IMR-90 (cell line): Measurements from ENCODE around the gene POU2AF1. TPM values are rescaled to one million over a fixed set of nuclear protein-coding genes. Genes with fewer than 3 reads are reported as not detected.

Source experiments
- ATAC-seq: fragments of 200-7000 bp; cut with Tn5 transposase; 2 replicates; pipeline ENCODE4 v1.9.1; 2020; ENCODE audit warnings: low read depth, mild to moderate bottlenecking, moderate library complexity
- BruUV-seq: library from RNA; stranded (reverse); fragments of 400-500 nt; replicated peaks from 2 replicates; lab custom pipeline; 2021; lab: Mats Ljungman, UMichigan
- CTCF ChIA-PET: fragments of 300-600 bp; formaldehyde crosslinking; extraction: SDS; loops from one replicate; lab custom pipeline; 2021; ENCODE audit warnings: antibody characterized with exemption; lab: Yijun Ruan, JAX
- POLR2A ChIA-PET: fragments of 300-600 bp; sonication (Branson Sonifier 250); formaldehyde crosslinking; loops from one replicate; lab custom pipeline; 2022; ENCODE audit warnings: antibody characterized with exemption; ENCODE audit not compliant: unreplicated experiment; lab: Charles Lee
- DNase-seq: peaks from one replicate; pipeline ENCODE4 v3.0.0; 2013
- H2AFZ ChIP-seq: replicated peaks from 2 replicates; pipeline ENCODE3; 2013; ENCODE audit warnings: low read length, mild to moderate bottlenecking; ENCODE audit not compliant: poor library complexity
- H2AK5ac ChIP-seq: 2 replicates; pipeline ENCODE4 v1.6.1; 2013; ENCODE audit warnings: low read depth, low read length, inconsistent platforms
- H2AK9ac ChIP-seq: replicated peaks from 2 replicates; pipeline ENCODE3; 2013; ENCODE audit warnings: mild to moderate bottlenecking, low read depth, low read length, moderate library complexity; ENCODE audit not compliant: poor library complexity
- H2BK120ac ChIP-seq: 2 replicates; pipeline ENCODE4 v1.6.1; 2013; ENCODE audit warnings: low read depth, low read length, inconsistent platforms
- H2BK15ac ChIP-seq: 3 replicates; pipeline ENCODE4 v1.6.1; 2013; ENCODE audit warnings: low read depth, low read length, inconsistent platforms
- H2BK20ac ChIP-seq: 2 replicates; pipeline ENCODE4 v1.6.1; 2013; ENCODE audit warnings: low read depth, mild to moderate bottlenecking, inconsistent platforms, low read length, moderate library complexity
- H2BK5ac ChIP-seq: 2 replicates; pipeline ENCODE4 v1.6.1; 2013; ENCODE audit warnings: mild to moderate bottlenecking, low read depth, low read length, inconsistent platforms; ENCODE audit not compliant: poor library complexity, severe bottlenecking
- H3K14ac ChIP-seq: replicated peaks from 2 replicates; pipeline ENCODE4 v1.6.1; 2013; ENCODE audit warnings: low read depth, low read length, inconsistent platforms
- H3K18ac ChIP-seq: 2 replicates; pipeline ENCODE4 v1.6.1; 2013; ENCODE audit warnings: low read depth, low read length, control low read depth
- H3K23ac ChIP-seq: 2 replicates; pipeline ENCODE4 v1.6.1; 2013; ENCODE audit warnings: low read depth, low read length, inconsistent platforms
- H3K27ac ChIP-seq: 2 replicates; pipeline ENCODE4 v1.5.1; 2013; ENCODE audit warnings: mild to moderate bottlenecking, control low read depth, low read length; ENCODE audit not compliant: insufficient read depth
- H3K27me3 ChIP-seq: 2 replicates; pipeline ENCODE4 v1.6.1; 2013; ENCODE audit warnings: low read length; ENCODE audit not compliant: control insufficient read depth, insufficient read depth
- H3K36me3 ChIP-seq: 2 replicates; pipeline ENCODE4 v1.6.1; 2013; ENCODE audit warnings: low read length, mixed read lengths; ENCODE audit not compliant: control insufficient read depth, insufficient read depth
- H3K4ac ChIP-seq: 2 replicates; pipeline ENCODE4 v1.6.1; 2013; ENCODE audit warnings: low read depth, low read length, inconsistent platforms
- H3K4me1 ChIP-seq: 2 replicates; pipeline ENCODE4 v1.6.1; 2013; ENCODE audit warnings: low read length, mixed read lengths; ENCODE audit not compliant: control insufficient read depth, insufficient read depth
- H3K4me2 ChIP-seq: 2 replicates; pipeline ENCODE4 v1.6.1; 2013; ENCODE audit warnings: low read depth, mild to moderate bottlenecking, control low read depth, low read length, moderate library complexity
- H3K4me3 ChIP-seq: 2 replicates; pipeline ENCODE4 v1.5.1; 2013; ENCODE audit warnings: low read depth, mild to moderate bottlenecking, control low read depth, low read length, moderate library complexity; ENCODE audit not compliant: insufficient read depth
- H3K56ac ChIP-seq: 2 replicates; pipeline ENCODE4 v1.6.1; 2013; ENCODE audit warnings: low read length, inconsistent platforms; ENCODE audit not compliant: insufficient read depth; ENCODE audit errors: extremely low read depth
- H3K79me1 ChIP-seq, 2 experiments: 2 replicates each; pipeline ENCODE4 v1.6.1; 2013; ENCODE audit warnings: low read length in 2 of 2, inconsistent platforms in 1 of 2, low read depth in 1 of 2
- H3K9ac ChIP-seq: 2 replicates; pipeline ENCODE4 v1.6.1; 2013; ENCODE audit warnings: low read depth, low read length, control low read depth
- H3K9me1 ChIP-seq: 2 replicates; pipeline ENCODE4 v1.6.1; 2013; ENCODE audit warnings: low read length, inconsistent platforms; ENCODE audit not compliant: insufficient read depth
- H3K9me3 ChIP-seq: 2 replicates; pipeline ENCODE4 v1.6.1; 2013; ENCODE audit warnings: low read length; ENCODE audit not compliant: control insufficient read depth, insufficient read depth
- H4K20me1 ChIP-seq: 2 replicates; pipeline ENCODE4 v1.6.1; 2013; ENCODE audit warnings: low read length, inconsistent platforms; ENCODE audit not compliant: insufficient read depth
- H4K5ac ChIP-seq: 2 replicates; pipeline ENCODE4 v1.6.1; 2013; ENCODE audit warnings: mild to moderate bottlenecking, low read depth, low read length, control low read depth
- H4K8ac ChIP-seq, 2 experiments: 2 replicates each; pipeline ENCODE4 v1.6.1; 2013; ENCODE audit warnings: low read depth in 2 of 2, low read length in 2 of 2, control low read depth in 1 of 2, inconsistent platforms in 1 of 2
- H4K91ac ChIP-seq: 2 replicates; pipeline ENCODE4 v1.6.1; 2013; ENCODE audit warnings: low read depth, low read length, inconsistent platforms; ENCODE audit not compliant: insufficient read depth
- FOS ChIP-seq: fragments of 150-350 bp; IDR thresholded peaks from 2 replicates; pipeline ENCODE4 v1.6.1; 2016; ENCODE audit warnings: low read depth, low read length
- MAFK ChIP-seq: IDR thresholded peaks from 2 replicates; pipeline ENCODE4 v1.6.1; 2012; ENCODE audit warnings: low read depth, low read length, improper control_type of control experiment
- WGBS, 2 experiments: methylation state at CpG; one replicate each; pipeline versions ENCODE4 v1.1.5 to v1.1.7; 2013; ENCODE audit warnings: missing lambda C conversion rate in 2 of 2; ENCODE audit not compliant: insufficient read length in 1 of 2; ENCODE audit errors: extremely low coverage in 2 of 2; 5-methylcytosine and 5-hydroxymethylcytosine counted together
- dilution Hi-C: fragments of 300-500 bp; cut with HindIII; formaldehyde crosslinking; loops from one replicate; pipeline ENCODE4 v1.14.3; 2018; ENCODE audit warnings: low sequenced_read_pairs; ENCODE audit not compliant: unreplicated experiment
- in situ Hi-C: fragments of 300-500 bp; cut with MboI; formaldehyde crosslinking; loops from 3 replicates; pipeline ENCODE4 v1.14.3; 2019; ENCODE audit warnings: low sequenced_read_pairs, inconsistent platforms, mixed read lengths
- intact Hi-C: fragments of 100-400 bp; cut with micrococcal nuclease; formaldehyde crosslinking; loops from 2 replicates; pipeline ENCODE4 v1.10.0; 2022
- polyA plus RNA-seq, 3 experiments: library from polyadenylated mRNA; depleted of rRNA; stranded (reverse); fragments of >200 nt; gene quantifications; 2 replicates each; pipeline ENCODE4 v1.2.3, GENCODE V29; 2012; ENCODE audit warnings: low replicate concordance in 1 of 3
- total RNA-seq: library from RNA; depleted of rRNA; stranded (reverse); fragments of >200 nt; gene quantifications from 2 replicates; pipeline ENCODE4 v1.2.3, GENCODE V29; 2012

The POU2AF1 gene
- total and polyA plus RNA-seq, 2 of the 4 experiments (the other 2 are of a cell fraction), result not detected

- Histone ChIP-seq H2AFZ (peak overlapping the region; percentile 81), H3K27me3 (no peaks in the 10 kb centered on the region; the same call in 1 of the 2 replicates), H3K4ac (peak overlapping the region; percentile 34), H4K5ac (no peak overlapping the region), H3K79me1 (no peaks in the 10 kb centered on the region), H3K23ac (peak overlapping the region; percentile 21; the same call in 1 of the 2 replicates), H4K20me1 (no peaks in the 10 kb centered on the region), H3K56ac (peak overlapping the region; percentile 35; the same call in 1 of the 2 replicates), H3K4me3 (no peak overlapping the region), H2BK20ac (peak overlapping the region; percentile 89), H3K36me3 (no peaks in the 10 kb centered on the region), H2BK5ac (peak overlapping the region; percentile 56), H3K18ac (peak overlapping the region; percentile 50; the same call in 1 of the 2 replicates), H2AK5ac (no peak overlapping the region; the same call in 1 of the 2 replicates), H2AK9ac (peak overlapping the region; percentile 21), H3K4me2 (peak overlapping the region; percentile 88), H3K27ac (no peak overlapping the region), H3K9me3 (no peaks in the 10 kb centered on the region), H4K8ac (no peak overlapping the region; a peak in 1 of 4 replicates), H2BK15ac (peak overlapping the region; percentile 16; the same call in 2 of the 3 replicates), H2BK120ac (peak overlapping the region; percentile 80; the same call in 1 of the 2 replicates), H3K9me1 (peaks cover 5% of the 10 kb centered on the region; the same call in 1 of the 2 replicates), H3K4me1 (peaks cover 6% of the 10 kb centered on the region), H3K9ac (no peak overlapping the region), H4K91ac (no peak overlapping the region), H3K14ac (peak overlapping the region; percentile 35)
- dilution Hi-C loops (no loop called here), intact Hi-C loops (no loop called here), in situ Hi-C loops (no loop called here)
- ChIA-PET POLR2A (no interaction called here), CTCF (no interaction called here)
- ATAC-seq (peak; percentile 85), DNase-seq (peak; percentile 72)
- BruUV-seq, result no TSS peak
- no peak for TF ChIP-seq MAFK
- TF ChIP-seq FOS, result 0 out of 2 replicates have a peak, but pooled peaks have one; percentile 9
- 40% methylated on average over 2 of the region's 5 CpGs; no CpG with 5 or more reads in 1 of the 2 experiments for WGBS, 2 experiments
Observed at GRCh38 chr11:111324277-111324720, 54.8 kb downstream of the POU2AF1 start.
